Loucy (cell line): ENCODE results near the gene RWDD1.

Source experiments
- H2AFZ ChIP-seq: fragments of 200-600 bp; sonication (generic); 2 replicates; pipeline ENCODE4 v1.6.0; 2016; ENCODE audit warnings: antibody characterized with exemption, mild to moderate bottlenecking, low read length, moderate library complexity
- H3F3A ChIP-seq: fragments of 200-600 bp; 2 replicates; pipeline ENCODE4 v1.6.0; 2016; ENCODE audit warnings: antibody characterized with exemption, low read depth, mild to moderate bottlenecking
- H3K27me3 ChIP-seq: fragments of 200-600 bp; sonication (generic); 2 replicates; pipeline ENCODE4 v1.6.1; 2014; ENCODE audit warnings: low read length, mild to moderate bottlenecking; ENCODE audit not compliant: insufficient read depth, poor library complexity, severe bottlenecking
- H3K36me3 ChIP-seq: fragments of 200-600 bp; sonication (generic); 2 replicates; pipeline ENCODE4 v1.6.1; 2016; ENCODE audit warnings: low read length; ENCODE audit not compliant: insufficient read depth
- H3K4me1 ChIP-seq: fragments of 200-600 bp; sonication (generic); 2 replicates; pipeline ENCODE4 v1.5.1; 2014; ENCODE audit warnings: low read length, mild to moderate bottlenecking; ENCODE audit not compliant: insufficient read depth, poor library complexity, severe bottlenecking
- H3K4me2 ChIP-seq: fragments of 200-600 bp; sonication (generic); 2 replicates; pipeline ENCODE4 v1.6.0; 2014; ENCODE audit warnings: antibody characterized with exemption, low read length, low read depth, mild to moderate bottlenecking; ENCODE audit not compliant: poor library complexity, severe bottlenecking
- H3K4me3 ChIP-seq: fragments of 200-600 bp; sonication (generic); 2 replicates; pipeline ENCODE4 v1.5.1; 2014; ENCODE audit warnings: low read length, mild to moderate bottlenecking, mixed read lengths; ENCODE audit not compliant: poor library complexity, severe bottlenecking
- H3K79me2 ChIP-seq: fragments of 200-600 bp; sonication (generic); 2 replicates; pipeline ENCODE4 v1.6.1; 2014; ENCODE audit warnings: low read length; ENCODE audit not compliant: insufficient read depth
- H3K9ac ChIP-seq: fragments of 200-600 bp; sonication (generic); 2 replicates; pipeline ENCODE4 v1.6.0; 2014; ENCODE audit warnings: mild to moderate bottlenecking, low read depth, low read length, moderate library complexity; ENCODE audit not compliant: poor library complexity, severe bottlenecking
- H3K9me2 ChIP-seq: fragments of 200-600 bp; sonication (generic); replicated peaks from 2 replicates; pipeline ENCODE4 v1.6.1; 2016; ENCODE audit warnings: low read depth, low read length, mixed read lengths
- H3K9me3 ChIP-seq: fragments of 200-600 bp; sonication (generic); 2 replicates; pipeline ENCODE4 v1.6.1; 2014; ENCODE audit warnings: mild to moderate bottlenecking, antibody characterized with exemption, low read length, low read depth; ENCODE audit not compliant: insufficient read depth
- H4K20me1 ChIP-seq: fragments of 200-600 bp; sonication (generic); 2 replicates; pipeline ENCODE4 v1.6.0; 2014; ENCODE audit warnings: antibody characterized with exemption, low read length, mild to moderate bottlenecking; ENCODE audit not compliant: insufficient read depth, poor library complexity, severe bottlenecking
- CTCF ChIP-seq: fragments of 200-600 bp; sonication (generic); conservative IDR thresholded peaks from 2 replicates; pipeline ENCODE4 v1.5.1; 2014; ENCODE audit warnings: mild to moderate bottlenecking, antibody characterized with exemption, low read length
- EZH2phosphoT487 ChIP-seq: fragments of 200-600 bp; IDR thresholded peaks from 2 replicates; pipeline ENCODE4 v1.6.1; 2018; ENCODE audit warnings: antibody characterized with exemption, mild to moderate bottlenecking, moderate library complexity, borderline replicate concordance

Gene RWDD1

GRCh38 chr6:116550796-116551195 lies 20.5 kb upstream of the RWDD1 start:
- Histone ChIP-seq H3K27me3 (no peaks in the 10 kb centered on the region), H3K9me2 (no peaks in the 10 kb centered on the region), H3K36me3 (no peaks in the 10 kb centered on the region), H3K9me3 (no peaks in the 10 kb centered on the region), H3K9ac (no peak overlapping the region), H3K4me2 (no peak overlapping the region), H3K79me2 (no peaks in the 10 kb centered on the region), H3K4me3 (no peak overlapping the region), H2AFZ (no peak overlapping the region), H3K4me1 (no peaks in the 10 kb centered on the region), H4K20me1 (no peaks in the 10 kb centered on the region), H3F3A (no peaks in the 10 kb centered on the region)
- TF ChIP-seq EZH2phosphoT487, result no peak
- no peak for TF ChIP-seq CTCF

GRCh38 chr6:116553451-116553850 lies 17.9 kb upstream of the RWDD1 start, which contains the start of gene CALHM4:
Gene CALHM4 (plus strand): TSS chr6:116553751. CDS start chr6:116553794, 43 bp downstream.
- H3K4me2 ChIP-seq, result no peak within 1 kb of the TSS
- no peak within 1 kb of the TSS for H3K9ac ChIP-seq
- no peak within 1 kb of the TSS for H3K4me3 ChIP-seq
- H3K36me3 ChIP-seq, result no peaks in the 10 kb centered on the region
- TF ChIP-seq EZH2phosphoT487 (no peak), CTCF (no peak)
- no peaks in the 10 kb centered on the region for H3K4me1 ChIP-seq
- H3K79me2 ChIP-seq, result no peaks in the 10 kb centered on the region
- H3F3A ChIP-seq, result no peaks in the 10 kb centered on the region
- H3K9me2 ChIP-seq, result no peaks in the 10 kb centered on the region
- H3K27me3 ChIP-seq, result no peaks in the 10 kb centered on the region
- H4K20me1 ChIP-seq, result no peaks in the 10 kb centered on the region
- no peak within 1 kb of the TSS for H2AFZ ChIP-seq
- H3K9me3 ChIP-seq, result no peaks in the 10 kb centered on the region

GRCh38 chr6:116556065-116556464 lies 15.2 kb upstream of the RWDD1 start:
- H2AFZ ChIP-seq, result no peak overlapping the region
- H3K9me2 ChIP-seq, result no peaks in the 10 kb centered on the region
- no peaks in the 10 kb centered on the region for H3K9me3 ChIP-seq
- no peak overlapping the region for H3K4me2 ChIP-seq
- TF ChIP-seq CTCF (no peak), EZH2phosphoT487 (no peak)
- no peak overlapping the region for H3K9ac ChIP-seq
- H3K4me3 ChIP-seq, result no peak overlapping the region
- H3K36me3 ChIP-seq, result no peaks in the 10 kb centered on the region
- no peaks in the 10 kb centered on the region for H3K27me3 ChIP-seq
- no peaks in the 10 kb centered on the region for H3F3A ChIP-seq
- no peaks in the 10 kb centered on the region for H4K20me1 ChIP-seq
- no peaks in the 10 kb centered on the region for H3K4me1 ChIP-seq
- H3K79me2 ChIP-seq, result no peaks in the 10 kb centered on the region
